Heart left ventricle (tissue), 13 donors: ENCODE data around the gene TMEM128.

Experiments used
- POLR2A ChIP-seq, 2 donors: fragments of 450-650 bp; IDR thresholded peaks; one replicate each; pipeline ENCODE4 v1.6.1; 2017; ENCODE audit warnings: antibody characterized with exemption in 2 of 2, mild to moderate bottlenecking in 2 of 2, moderate library complexity in 2 of 2
- TF ChIP-seq, protein P1 (sequence below), 12 donors: fragments of 200-600 bp; sonication (generic) in 4 of 12; IDR thresholded peaks; one replicate each; pipeline versions ENCODE4 v1.5.0 to v1.8.0; 2018 to 2022; ENCODE audit warnings: antibody characterized with exemption in 12 of 12, mild to moderate bottlenecking in 5 of 12
- donor health status: ischemic (EF 13 %, LVEDD 7.1; RV severe dilation, severe dysfunction).
- donor health status: DM: no; HTN: yes; CAD: no.
- donor health status: DM: no; HTN: no; CAD: no.
- donor health status: ischemic (EF 25% LVEDD 6.9; RV normal size, moderate dysfunction).
- donor health status: ischemic (EF 25% LVEDD 5.7; RV mildly dilated, moderate dysfunction).
- donor health status: ischemic (EF 35%, LVEDD 5.7; RV mildly dilated, moderate dysfunction).
- donor health status: nonischemic (EF 11% LVEDD 7.7; RV severe dilation, severe dysfunction).
- donor health status: DM: yes; HTN: yes; CAD: no.
- donor health status: PGD.
- donor health status: ischemic (EF 29% LVEDD 5.4; RV normal size, mild dysfunction).
- donor health status: nonischemic (EF 23%, LVEDD 6.1; RV moderate dilation, normal function).

- TF ChIP-seq, protein P1, sequence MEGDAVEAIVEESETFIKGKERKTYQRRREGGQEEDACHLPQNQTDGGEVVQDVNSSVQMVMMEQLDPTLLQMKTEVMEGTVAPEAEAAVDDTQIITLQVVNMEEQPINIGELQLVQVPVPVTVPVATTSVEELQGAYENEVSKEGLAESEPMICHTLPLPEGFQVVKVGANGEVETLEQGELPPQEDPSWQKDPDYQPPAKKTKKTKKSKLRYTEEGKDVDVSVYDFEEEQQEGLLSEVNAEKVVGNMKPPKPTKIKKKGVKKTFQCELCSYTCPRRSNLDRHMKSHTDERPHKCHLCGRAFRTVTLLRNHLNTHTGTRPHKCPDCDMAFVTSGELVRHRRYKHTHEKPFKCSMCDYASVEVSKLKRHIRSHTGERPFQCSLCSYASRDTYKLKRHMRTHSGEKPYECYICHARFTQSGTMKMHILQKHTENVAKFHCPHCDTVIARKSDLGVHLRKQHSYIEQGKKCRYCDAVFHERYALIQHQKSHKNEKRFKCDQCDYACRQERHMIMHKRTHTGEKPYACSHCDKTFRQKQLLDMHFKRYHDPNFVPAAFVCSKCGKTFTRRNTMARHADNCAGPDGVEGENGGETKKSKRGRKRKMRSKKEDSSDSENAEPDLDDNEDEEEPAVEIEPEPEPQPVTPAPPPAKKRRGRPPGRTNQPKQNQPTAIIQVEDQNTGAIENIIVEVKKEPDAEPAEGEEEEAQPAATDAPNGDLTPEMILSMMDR (IDR thresholded peaks at IDR 0.05), result no peak
- no peak for TF ChIP-seq POLR2A (IDR thresholded peaks at IDR 0.05)
Measured at GRCh38 chr4:4195354-4195753, 52.7 kb downstream of the TMEM128 start.
